ENCODE data around the gene MVB12B.

Gene MVB12B

GRCh38 chr9:126454215-126454614 is 127.6 kb downstream of the MVB12B start:
- no peak for TF ChIP-seq CTCF (conservative IDR thresholded peaks at IDR 0.05; ENCODE audit: low read length)
- TF ChIP-seq EZH2phosphoT487 (IDR thresholded peaks at IDR 0.05; ENCODE audit: borderline replicate concordance), result no peak
- Histone ChIP-seq H3K4me1 (ENCODE audit: insufficient read depth, low read length, poor library complexity, severe bottlenecking) (peaks cover 51% of the 10 kb centered on the region), H4K20me1 (ENCODE audit: insufficient read depth, low read length, poor library complexity, severe bottlenecking) (no peaks in the 10 kb centered on the region), H3F3A (ENCODE audit: low read depth) (no peaks in the 10 kb centered on the region), H2AFZ (ENCODE audit: low read length) (no peak overlapping the region), H3K9ac (ENCODE audit: low read depth, low read length, poor library complexity, severe bottlenecking) (no peak overlapping the region), H3K4me3 (ENCODE audit: low read length, poor library complexity, severe bottlenecking) (no peak overlapping the region), H3K9me2 (replicated peaks; ENCODE audit: low read depth, low read length) (no peaks in the 10 kb centered on the region), H3K9me3 (ENCODE audit: insufficient read depth, low read depth, low read length) (no peaks in the 10 kb centered on the region), H3K27me3 (ENCODE audit: insufficient read depth, low read length, poor library complexity, severe bottlenecking) (no peaks in the 10 kb centered on the region), H3K79me2 (ENCODE audit: insufficient read depth, low read length) (no peaks in the 10 kb centered on the region), H3K4me2 (ENCODE audit: low read depth, low read length, poor library complexity, severe bottlenecking) (no peak overlapping the region), H3K36me3 (ENCODE audit: insufficient read depth, low read length) (peaks cover 9% of the 10 kb centered on the region; the same call in 1 of the 2 replicates)

- Histone ChIP-seq H4K20me1 (ENCODE audit: insufficient read depth, low read length, poor library complexity, severe bottlenecking) (no peaks in the 10 kb centered on the region), H3K9me2 (replicated peaks; ENCODE audit: low read depth, low read length) (no peaks in the 10 kb centered on the region), H3K9ac (ENCODE audit: low read depth, low read length, poor library complexity, severe bottlenecking) (no peak overlapping the region), H3K4me3 (ENCODE audit: low read length, poor library complexity, severe bottlenecking) (no peak overlapping the region), H3K36me3 (ENCODE audit: insufficient read depth, low read length) (peaks cover 9% of the 10 kb centered on the region; the same call in 1 of the 2 replicates), H3K4me1 (ENCODE audit: insufficient read depth, low read length, poor library complexity, severe bottlenecking) (peaks cover 45% of the 10 kb centered on the region), H3K4me2 (ENCODE audit: low read depth, low read length, poor library complexity, severe bottlenecking) (no peak overlapping the region), H3F3A (ENCODE audit: low read depth) (no peaks in the 10 kb centered on the region), H3K9me3 (ENCODE audit: insufficient read depth, low read depth, low read length) (no peaks in the 10 kb centered on the region), H2AFZ (ENCODE audit: low read length) (no peak overlapping the region), H3K79me2 (ENCODE audit: insufficient read depth, low read length) (no peaks in the 10 kb centered on the region), H3K27me3 (ENCODE audit: insufficient read depth, low read length, poor library complexity, severe bottlenecking) (no peaks in the 10 kb centered on the region)
- TF ChIP-seq EZH2phosphoT487 (IDR thresholded peaks at IDR 0.05; ENCODE audit: borderline replicate concordance) (no peak), CTCF (conservative IDR thresholded peaks at IDR 0.05; ENCODE audit: low read length) (no peak)
These were observed 128.2 kb downstream of the MVB12B start for GRCh38 chr9:126454795-126455194.

- Histone ChIP-seq H4K20me1 (ENCODE audit: insufficient read depth, low read length, poor library complexity, severe bottlenecking) (no peaks in the 10 kb centered on the region), H3K9ac (ENCODE audit: low read depth, low read length, poor library complexity, severe bottlenecking) (no peak overlapping the region), H3K9me3 (ENCODE audit: insufficient read depth, low read depth, low read length) (no peaks in the 10 kb centered on the region), H3K79me2 (ENCODE audit: insufficient read depth, low read length) (no peaks in the 10 kb centered on the region), H3K9me2 (replicated peaks; ENCODE audit: low read depth, low read length) (no peaks in the 10 kb centered on the region), H3F3A (ENCODE audit: low read depth) (no peaks in the 10 kb centered on the region), H3K27me3 (ENCODE audit: insufficient read depth, low read length, poor library complexity, severe bottlenecking) (no peaks in the 10 kb centered on the region), H3K36me3 (ENCODE audit: insufficient read depth, low read length) (peaks cover 13% of the 10 kb centered on the region; the same call in 1 of the 2 replicates), H2AFZ (ENCODE audit: low read length) (no peak overlapping the region), H3K4me3 (ENCODE audit: low read length, poor library complexity, severe bottlenecking) (no peak overlapping the region), H3K4me1 (ENCODE audit: insufficient read depth, low read length, poor library complexity, severe bottlenecking) (peaks cover 27% of the 10 kb centered on the region), H3K4me2 (ENCODE audit: low read depth, low read length, poor library complexity, severe bottlenecking) (no peak overlapping the region)
- no peak for TF ChIP-seq EZH2phosphoT487 (IDR thresholded peaks at IDR 0.05; ENCODE audit: borderline replicate concordance)
These were observed 130.0 kb downstream of the MVB12B start for GRCh38 chr9:126456441-126457174.

- Histone ChIP-seq H3K9ac (ENCODE audit: low read depth, low read length, poor library complexity, severe bottlenecking) (no peak overlapping the region), H3K4me1 (ENCODE audit: insufficient read depth, low read length, poor library complexity, severe bottlenecking) (peaks cover 22% of the 10 kb centered on the region), H3K9me2 (replicated peaks; ENCODE audit: low read depth, low read length) (no peaks in the 10 kb centered on the region), H3K4me2 (ENCODE audit: low read depth, low read length, poor library complexity, severe bottlenecking) (no peak overlapping the region), H3K36me3 (ENCODE audit: insufficient read depth, low read length) (peaks cover 13% of the 10 kb centered on the region; the same call in 1 of the 2 replicates), H3K79me2 (ENCODE audit: insufficient read depth, low read length) (no peaks in the 10 kb centered on the region), H4K20me1 (ENCODE audit: insufficient read depth, low read length, poor library complexity, severe bottlenecking) (no peaks in the 10 kb centered on the region), H3F3A (ENCODE audit: low read depth) (no peaks in the 10 kb centered on the region), H3K4me3 (ENCODE audit: low read length, poor library complexity, severe bottlenecking) (no peak overlapping the region), H2AFZ (ENCODE audit: low read length) (no peak overlapping the region), H3K27me3 (ENCODE audit: insufficient read depth, low read length, poor library complexity, severe bottlenecking) (no peaks in the 10 kb centered on the region), H3K9me3 (ENCODE audit: insufficient read depth, low read depth, low read length) (no peaks in the 10 kb centered on the region)
- TF ChIP-seq EZH2phosphoT487 (IDR thresholded peaks at IDR 0.05; ENCODE audit: borderline replicate concordance) (no peak), CTCF (conservative IDR thresholded peaks at IDR 0.05; ENCODE audit: low read length) (no peak)
These were observed 130.5 kb downstream of the MVB12B start for GRCh38 chr9:126457175-126457547.

Data from Loucy (cell line).